Esophagus squamous epithelium (tissue), 4 donors: ENCODE results near the gene ARL4A.

Experiments
- POLR2A ChIP-seq, 4 donors: fragments of 450-650 bp; IDR thresholded peaks; one replicate each; pipeline ENCODE4 v1.6.1; 2017; ENCODE audit warnings: antibody characterized with exemption in 4 of 4, mild to moderate bottlenecking in 4 of 4, moderate library complexity in 3 of 4
- TF ChIP-seq, protein P1 (sequence below), 6 experiments: fragments of 450-650 bp in 4 of 6; fragments of 200-600 bp in 2 of 6; sonication (generic) in 2 of 6; IDR thresholded peaks; one replicate each; pipeline ENCODE4 v1.5.1; 2016 to 2019; ENCODE audit warnings: antibody characterized with exemption in 6 of 6, mild to moderate bottlenecking in 4 of 6, moderate library complexity in 4 of 6

DNA sequence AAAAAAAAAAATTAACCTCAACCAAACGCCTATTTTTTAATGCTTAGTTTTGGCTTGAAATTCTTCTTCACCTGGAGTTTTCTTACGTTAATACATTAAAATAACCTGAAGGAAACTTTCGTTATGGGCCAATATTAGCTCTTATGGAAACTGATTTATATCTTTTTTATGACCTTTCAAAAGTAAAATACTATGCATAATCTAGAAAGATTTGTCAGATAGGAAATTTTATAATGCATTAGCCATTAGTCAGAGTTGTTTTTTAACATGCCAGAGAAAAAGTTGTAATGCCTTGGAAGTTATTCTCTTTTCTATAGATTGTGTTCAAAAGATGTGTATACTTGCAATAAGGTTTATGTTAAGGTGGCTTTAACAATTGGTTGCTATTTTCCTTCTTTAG lies 34.3 kb upstream of the ARL4A start:
- TF ChIP-seq, protein P1, sequence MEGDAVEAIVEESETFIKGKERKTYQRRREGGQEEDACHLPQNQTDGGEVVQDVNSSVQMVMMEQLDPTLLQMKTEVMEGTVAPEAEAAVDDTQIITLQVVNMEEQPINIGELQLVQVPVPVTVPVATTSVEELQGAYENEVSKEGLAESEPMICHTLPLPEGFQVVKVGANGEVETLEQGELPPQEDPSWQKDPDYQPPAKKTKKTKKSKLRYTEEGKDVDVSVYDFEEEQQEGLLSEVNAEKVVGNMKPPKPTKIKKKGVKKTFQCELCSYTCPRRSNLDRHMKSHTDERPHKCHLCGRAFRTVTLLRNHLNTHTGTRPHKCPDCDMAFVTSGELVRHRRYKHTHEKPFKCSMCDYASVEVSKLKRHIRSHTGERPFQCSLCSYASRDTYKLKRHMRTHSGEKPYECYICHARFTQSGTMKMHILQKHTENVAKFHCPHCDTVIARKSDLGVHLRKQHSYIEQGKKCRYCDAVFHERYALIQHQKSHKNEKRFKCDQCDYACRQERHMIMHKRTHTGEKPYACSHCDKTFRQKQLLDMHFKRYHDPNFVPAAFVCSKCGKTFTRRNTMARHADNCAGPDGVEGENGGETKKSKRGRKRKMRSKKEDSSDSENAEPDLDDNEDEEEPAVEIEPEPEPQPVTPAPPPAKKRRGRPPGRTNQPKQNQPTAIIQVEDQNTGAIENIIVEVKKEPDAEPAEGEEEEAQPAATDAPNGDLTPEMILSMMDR (IDR thresholded peaks at IDR 0.05): no peak
- TF ChIP-seq POLR2A (IDR thresholded peaks at IDR 0.05): no peak
